ENCODE measurements around the gene TFPI2.

DNA sequence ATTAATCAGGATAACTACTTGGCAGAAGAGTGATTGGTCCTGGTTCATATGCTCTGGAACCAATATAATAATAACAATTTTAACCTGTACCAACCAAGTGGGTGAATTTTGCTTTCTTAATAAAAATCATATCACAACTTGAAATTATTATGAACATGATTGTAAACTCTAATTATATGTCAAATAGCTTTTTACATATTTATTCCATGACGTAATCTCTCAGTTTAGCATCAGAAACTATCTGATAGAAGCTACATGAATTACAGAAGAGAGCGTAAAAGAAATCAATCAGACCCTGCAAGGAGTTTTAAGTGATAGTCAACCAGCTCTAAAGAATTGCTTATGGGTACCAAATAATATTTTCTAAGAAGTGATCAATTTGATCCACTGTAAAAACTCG is 41.1 kb upstream of the TFPI2 start:
- TF ChIP-seq CTCF (IDR thresholded peaks at IDR 0.05) (no peak), ZFX (IDR thresholded peaks at IDR 0.05; ENCODE audit: borderline replicate concordance) (no peak)
